ENCODE measurements around the gene CD99. TPM values are rescaled to one million over a fixed set of nuclear protein-coding genes. Genes with fewer than 3 reads are reported as not detected.
A peak's percentile ranks its signal among the peaks of the same experiment; 100 is the strongest.

Gene CD99
- total and polyA plus RNA-seq, 2 donors (not counting 3 experiments of a cell fraction or from before 2014, with no cell fraction given), result 364 to 654 TPM

DNA sequence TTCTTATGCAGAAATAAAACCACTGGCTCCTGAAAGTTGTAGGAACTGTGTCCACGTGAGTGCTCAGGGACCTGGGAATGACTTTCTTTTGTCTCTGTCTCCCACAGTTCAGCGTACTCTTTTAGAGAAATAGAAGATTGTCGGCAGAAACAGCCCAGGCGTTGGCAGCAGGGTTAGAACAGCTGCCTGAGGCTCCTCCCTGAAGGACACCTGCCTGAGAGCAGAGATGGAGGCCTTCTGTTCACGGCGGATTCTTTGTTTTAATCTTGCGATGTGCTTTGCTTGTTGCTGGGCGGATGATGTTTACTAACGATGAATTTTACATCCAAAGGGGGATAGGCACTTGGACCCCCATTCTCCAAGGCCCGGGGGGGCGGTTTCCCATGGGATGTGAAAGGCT lies 49.6 kb downstream of the CD99 start:
- ChIA-PET CTCF (no interaction called here), POLR2A (no interaction called here)
- H3K4me2 ChIP-seq (ENCODE audit: insufficient read depth, low read length), result no peak overlapping the region
- peaks cover 6% of the 10 kb centered on the region for H3K4me1 ChIP-seq (ENCODE audit: control insufficient read depth, extremely low read depth, insufficient read depth, low read length)
- H2AFZ ChIP-seq (ENCODE audit: low read depth, low read length), result no peak overlapping the region
- dilution Hi-C loops (cut with MboI; ENCODE audit: extremely low pct_ligation_motif_present, low sequenced_read_pairs) (no loop called here), intact Hi-C loops (cut with micrococcal nuclease) (no loop called here)
- no peaks in the 10 kb centered on the region for H4K20me1 ChIP-seq (replicated peaks; ENCODE audit: control insufficient read depth, extremely low read depth, insufficient read depth, low read length)
- H3K36me3 ChIP-seq (ENCODE audit: control insufficient read depth in 2 of 2, extremely low read depth in 1 of 2, insufficient read depth in 2 of 2, low read length in 2 of 2), result peaks cover 16 to 19% of the 10 kb centered on the region in 2 experiments
- no peaks in the 10 kb centered on the region for H3K9me1 ChIP-seq (replicated peaks; ENCODE audit: control insufficient read depth, extremely low read depth, insufficient read depth, low read length)
- no peaks in the 10 kb centered on the region for H3K9me3 ChIP-seq (replicated peaks; ENCODE audit: control insufficient read depth, insufficient read depth, low read length)
- FAIRE-seq (no peak), DNase-seq (ENCODE audit: low read depth, low spot score) (no peak)
- no peaks in the 10 kb centered on the region for H3K79me2 ChIP-seq (ENCODE audit: control insufficient read depth, insufficient read depth, low read length)
- H3K9ac ChIP-seq (replicated peaks; ENCODE audit: extremely low read depth, insufficient read depth, low read length), result no peak overlapping the region
- no peak overlapping the region for H3K27ac ChIP-seq (ENCODE audit: insufficient read depth, low read depth, low read length)
- no peak overlapping the region for H3K4me3 ChIP-seq (replicated peaks in 1 of 3; ENCODE audit: insufficient read depth in 1 of 3, low read depth in 1 of 3, low read length in 3 of 3)
- TF ChIP-seq, protein P1, sequence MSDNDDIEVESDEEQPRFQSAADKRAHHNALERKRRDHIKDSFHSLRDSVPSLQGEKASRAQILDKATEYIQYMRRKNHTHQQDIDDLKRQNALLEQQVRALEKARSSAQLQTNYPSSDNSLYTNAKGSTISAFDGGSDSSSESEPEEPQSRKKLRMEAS (IDR thresholded peaks at IDR 0.05; ENCODE audit: insufficient read depth, insufficient read length), result no peak
- TF ChIP-seq, protein P2, sequence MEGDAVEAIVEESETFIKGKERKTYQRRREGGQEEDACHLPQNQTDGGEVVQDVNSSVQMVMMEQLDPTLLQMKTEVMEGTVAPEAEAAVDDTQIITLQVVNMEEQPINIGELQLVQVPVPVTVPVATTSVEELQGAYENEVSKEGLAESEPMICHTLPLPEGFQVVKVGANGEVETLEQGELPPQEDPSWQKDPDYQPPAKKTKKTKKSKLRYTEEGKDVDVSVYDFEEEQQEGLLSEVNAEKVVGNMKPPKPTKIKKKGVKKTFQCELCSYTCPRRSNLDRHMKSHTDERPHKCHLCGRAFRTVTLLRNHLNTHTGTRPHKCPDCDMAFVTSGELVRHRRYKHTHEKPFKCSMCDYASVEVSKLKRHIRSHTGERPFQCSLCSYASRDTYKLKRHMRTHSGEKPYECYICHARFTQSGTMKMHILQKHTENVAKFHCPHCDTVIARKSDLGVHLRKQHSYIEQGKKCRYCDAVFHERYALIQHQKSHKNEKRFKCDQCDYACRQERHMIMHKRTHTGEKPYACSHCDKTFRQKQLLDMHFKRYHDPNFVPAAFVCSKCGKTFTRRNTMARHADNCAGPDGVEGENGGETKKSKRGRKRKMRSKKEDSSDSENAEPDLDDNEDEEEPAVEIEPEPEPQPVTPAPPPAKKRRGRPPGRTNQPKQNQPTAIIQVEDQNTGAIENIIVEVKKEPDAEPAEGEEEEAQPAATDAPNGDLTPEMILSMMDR (IDR thresholded peaks at IDR 0.05; ENCODE audit: extremely low read depth in 1 of 2, insufficient read depth in 1 of 2, low read depth in 1 of 2, low read length in 2 of 2), result no peak
- TF ChIP-seq GATA2 (IDR thresholded peaks at IDR 0.05; ENCODE audit: insufficient read depth, insufficient read length, low read depth, low read length) (no peak), MYC (IDR thresholded peaks at IDR 0.05; ENCODE audit: low read depth, low read length) (no peak), POLR2AphosphoS5 (IDR thresholded peaks at IDR 0.05; ENCODE audit: insufficient read depth, low read depth, low read length) (no peak), FOS (IDR thresholded peaks at IDR 0.05; ENCODE audit: borderline replicate concordance, insufficient read depth, low read length) (no peak), POLR2A (IDR thresholded peaks at IDR 0.05; ENCODE audit: low read depth, low read length) (no peak), EZH2 (IDR thresholded peaks at IDR 0.05; ENCODE audit: borderline replicate concordance, low read depth, low read length, severe bottlenecking) (no peak), JUN (IDR thresholded peaks at IDR 0.05; ENCODE audit: borderline replicate concordance, insufficient read depth, insufficient read length, low read depth) (no peak)
- H3K27me3 ChIP-seq (ENCODE audit: control insufficient read depth in 2 of 2, insufficient read depth in 2 of 2, low read length in 2 of 2), result no peaks in the 10 kb centered on the region
- TSS peak; percentile 90 for BruUV-seq (replicated peaks)

Data from endothelial cell of umbilical vein (primary cell).